Right lobe of liver (tissue), 6 donors: ENCODE measurements around the gene WNT1. TPM values are rescaled to one million over a fixed set of nuclear protein-coding genes. Genes with fewer than 3 reads are reported as not detected.

ENCODE experiments used
- ATAC-seq, 4 donors: fragments of 200-7000 bp; cut with Tn5 transposase; one replicate each; pipeline ENCODE4 v1.9.1; 2020; ENCODE audit warnings: mild to moderate bottlenecking in 4 of 4, moderate library complexity in 4 of 4
- DNase-seq, 3 donors: peaks; one replicate each; pipeline ENCODE4 v3.0.0-alpha.2; 2020
- H3K27ac ChIP-seq, 3 donors: fragments of 200-600 bp; one replicate each; pipeline ENCODE4 v1.8.0; 2022
- H3K27me3 ChIP-seq, 2 donors: fragments of 200-600 bp; one replicate each; pipeline ENCODE4 v1.8.0; 2022
- H3K36me3 ChIP-seq, 4 donors: fragments of 200-600 bp; sonication (generic) in 1 of 4; one replicate each; pipeline versions ENCODE4 v1.5.1 to v1.8.0; 2017 to 2022; ENCODE audit warnings: control low read depth in 1 of 4
- H3K4me1 ChIP-seq, 4 donors: fragments of 200-600 bp; sonication (generic) in 1 of 4; one replicate each; pipeline versions ENCODE4 v1.5.1 to v1.8.0; 2017 to 2022; ENCODE audit warnings: control low read depth in 1 of 4
- H3K4me3 ChIP-seq, 3 donors: fragments of 200-600 bp; one replicate each; pipeline ENCODE4 v1.8.0; 2022
- H3K9me3 ChIP-seq, 4 donors: fragments of 200-600 bp; sonication (generic) in 1 of 4; one replicate each; pipeline versions ENCODE4 v1.5.1 to v1.8.0; 2017 to 2022; ENCODE audit warnings: control low read depth in 1 of 4
- POLR2A ChIP-seq: fragments of 450-650 bp; IDR thresholded peaks from one replicate; pipeline ENCODE4 v1.6.1; 2017; ENCODE audit warnings: antibody characterized with exemption, mild to moderate bottlenecking
- WGBS: methylation state at CpG from one replicate; pipeline ENCODE4 v1.1.6; 2018; ENCODE audit warnings: low coverage, low lambda C conversion rate; ENCODE audit not compliant: insufficient coverage; ENCODE audit errors: missing lambda C conversion rate; 5-methylcytosine and 5-hydroxymethylcytosine counted together
- intact Hi-C, 2 donors: fragments of 100-400 bp; cut with DNase I; formaldehyde crosslinking; loops; one replicate each; pipeline versions ENCODE4 v1.11.2 to v1.14.1; 2022
- total RNA-seq, 6 experiments: library from RNA; depleted of rRNA in 2 of 6; stranded (reverse); fragments of >200 nt in 2 of 6; fragmentation: NEBNext Ultra II Directional in 3 of 6; extraction: Animal tissue kit (Norgen Biotek cat#: 25700) in 3 of 6; gene quantifications; one replicate each; pipeline versions ENCODE4 v1.1.0 to v1.2.4, GENCODE V29; 2016 to 2023
- TF ChIP-seq, protein P1 (sequence below), 4 donors: fragments of 200-600 bp in 3 of 4; fragments of 450-650 bp in 1 of 4; IDR thresholded peaks; one replicate each; pipeline versions ENCODE4 v1.5.1 to v1.8.0; 2016 to 2022; ENCODE audit warnings: antibody characterized with exemption in 4 of 4, mild to moderate bottlenecking in 2 of 4
- donor health status: DM: no; HTN: yes; CAD: no.
- donor health status: DM: no; HTN: no; CAD: no.
- donor health status: DM: no; HTN: no; CAD: no.
- donor health status: DM: no; HTN: yes; CAD: no.
- donor health status: DM: no; HTN: yes; CAD: no.

WNT1 gene
- total RNA-seq, 6 experiments from 2014 or later = not detected

DNA sequence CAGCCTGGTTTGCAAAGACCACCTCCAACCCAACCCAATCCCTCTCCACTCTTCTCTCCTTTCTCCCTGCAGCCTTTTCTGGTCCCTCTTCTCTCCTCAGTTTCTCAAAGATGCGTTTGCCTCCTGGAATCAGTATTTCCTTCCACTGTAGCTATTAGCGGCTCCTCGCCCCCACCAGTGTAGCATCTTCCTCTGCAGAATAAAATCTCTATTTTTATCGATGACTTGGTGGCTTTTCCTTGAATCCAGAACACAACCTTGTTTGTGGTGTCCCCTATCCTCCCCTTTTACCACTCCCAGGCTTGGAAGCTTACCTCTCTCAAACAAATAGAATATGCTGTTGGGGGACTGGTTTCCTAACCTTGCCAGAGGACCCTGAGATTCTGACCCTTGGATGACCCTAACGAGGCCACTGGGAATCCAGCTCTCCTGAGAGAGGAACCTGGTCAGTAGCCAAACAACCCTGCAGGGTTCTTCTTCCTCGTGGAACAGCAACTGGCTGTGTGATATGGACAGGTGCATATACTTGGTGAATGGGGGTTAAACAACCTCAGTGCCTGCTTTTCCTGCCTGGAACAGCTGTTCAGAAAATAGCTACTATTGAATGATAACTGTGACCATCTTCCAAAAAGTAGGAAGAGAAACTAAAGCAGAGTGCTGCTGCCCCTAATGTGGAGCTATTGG, 4.4 kb downstream of the WNT1 start:
- DNase-seq (no peak), ATAC-seq (no peak)
- Histone ChIP-seq H3K36me3 (no peaks in the 10 kb centered on the region), H3K27me3 (peaks cover 8 to 40% of the 10 kb centered on the region in 2 donors), H3K9me3 (no peaks in the 10 kb centered on the region), H3K27ac (no peak overlapping the region), H3K4me1 (peaks cover 4 to 34% (median 16%) of the 10 kb centered on the region in 4 donors), H3K4me3 (no peak overlapping the region)
- no peak for TF ChIP-seq POLR2A
- TF ChIP-seq, protein P1, sequence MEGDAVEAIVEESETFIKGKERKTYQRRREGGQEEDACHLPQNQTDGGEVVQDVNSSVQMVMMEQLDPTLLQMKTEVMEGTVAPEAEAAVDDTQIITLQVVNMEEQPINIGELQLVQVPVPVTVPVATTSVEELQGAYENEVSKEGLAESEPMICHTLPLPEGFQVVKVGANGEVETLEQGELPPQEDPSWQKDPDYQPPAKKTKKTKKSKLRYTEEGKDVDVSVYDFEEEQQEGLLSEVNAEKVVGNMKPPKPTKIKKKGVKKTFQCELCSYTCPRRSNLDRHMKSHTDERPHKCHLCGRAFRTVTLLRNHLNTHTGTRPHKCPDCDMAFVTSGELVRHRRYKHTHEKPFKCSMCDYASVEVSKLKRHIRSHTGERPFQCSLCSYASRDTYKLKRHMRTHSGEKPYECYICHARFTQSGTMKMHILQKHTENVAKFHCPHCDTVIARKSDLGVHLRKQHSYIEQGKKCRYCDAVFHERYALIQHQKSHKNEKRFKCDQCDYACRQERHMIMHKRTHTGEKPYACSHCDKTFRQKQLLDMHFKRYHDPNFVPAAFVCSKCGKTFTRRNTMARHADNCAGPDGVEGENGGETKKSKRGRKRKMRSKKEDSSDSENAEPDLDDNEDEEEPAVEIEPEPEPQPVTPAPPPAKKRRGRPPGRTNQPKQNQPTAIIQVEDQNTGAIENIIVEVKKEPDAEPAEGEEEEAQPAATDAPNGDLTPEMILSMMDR (IDR thresholded peaks at IDR 0.05) = no peak
- intact Hi-C loops = no loop called here
- WGBS = 40% methylated on average over 6 of the region's 6 CpGs

DNA sequence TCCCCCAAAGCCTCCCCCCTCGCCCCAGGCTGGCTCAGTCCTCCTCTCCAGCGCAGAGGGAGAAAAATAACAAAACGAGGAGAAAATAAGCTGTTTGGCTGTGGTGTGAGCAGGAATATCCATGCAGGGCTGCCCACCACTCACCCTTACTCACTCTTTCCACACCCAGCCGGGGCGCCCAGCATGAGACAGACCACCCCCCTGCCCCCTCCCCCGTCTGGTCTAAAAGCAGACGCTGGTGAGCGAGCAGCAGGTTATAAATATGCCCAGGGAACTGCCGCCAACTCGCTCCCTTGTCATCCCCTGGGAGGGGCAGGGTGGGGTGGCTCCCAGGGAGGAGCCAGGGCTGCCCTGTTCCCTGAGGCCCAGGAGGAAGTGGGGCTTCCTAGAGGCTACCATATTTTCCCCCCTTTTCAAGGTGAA, 7.4 kb downstream of the WNT1 start:
- peaks cover 0 to 9% (median 4%) of the 10 kb centered on the region in 4 donors for H3K4me1 ChIP-seq
- H3K9me3 ChIP-seq = no peaks in the 10 kb centered on the region
- DNase-seq = no peak
- H3K36me3 ChIP-seq = no peaks in the 10 kb centered on the region
- intact Hi-C loops = no loop called here
- H3K27me3 ChIP-seq = peaks cover 8 to 14% of the 10 kb centered on the region in 2 donors
- WGBS = 20% methylated on average over 1 of the region's 10 CpGs
- ATAC-seq = no peak
- TF ChIP-seq, protein P1 (IDR thresholded peaks at IDR 0.05) = no peak
- no peak for TF ChIP-seq POLR2A
- no peak overlapping the region for H3K27ac ChIP-seq
- no peak overlapping the region for H3K4me3 ChIP-seq

DNA sequence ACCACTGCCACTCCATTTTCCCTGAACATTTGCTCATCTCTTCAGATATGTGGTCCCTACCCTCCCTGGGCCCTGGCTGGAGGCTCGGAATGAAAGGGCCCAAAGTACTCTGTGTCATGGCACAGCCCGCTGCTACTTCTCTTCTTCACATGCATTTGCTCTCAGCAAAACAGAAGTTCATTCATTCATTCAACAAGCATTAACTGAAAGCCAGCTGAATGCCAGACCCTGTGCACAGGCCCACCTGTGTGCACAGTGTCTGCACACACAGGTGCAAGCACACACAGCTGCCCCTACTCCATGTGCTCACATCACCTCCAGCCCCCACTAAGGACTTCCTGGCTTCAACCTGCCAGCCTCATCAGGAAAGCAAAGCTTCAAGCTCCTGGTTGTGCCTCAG, 7.8 kb downstream of the WNT1 start:
- Histone ChIP-seq H3K9me3 (no peaks in the 10 kb centered on the region), H3K27ac (no peak overlapping the region), H3K36me3 (no peaks in the 10 kb centered on the region), H3K4me1 (peaks cover 0 to 5% (median 2%) of the 10 kb centered on the region in 4 donors), H3K4me3 (no peak overlapping the region), H3K27me3 (peaks cover 8 to 10% of the 10 kb centered on the region in 2 donors)
- WGBS = 83% methylated on average over 1 of the region's 2 CpGs
- ATAC-seq (no peak), DNase-seq (no peak)
- TF ChIP-seq, protein P1 (IDR thresholded peaks at IDR 0.05) = no peak
- no peak for TF ChIP-seq POLR2A
- intact Hi-C loops = no loop called here

DNA sequence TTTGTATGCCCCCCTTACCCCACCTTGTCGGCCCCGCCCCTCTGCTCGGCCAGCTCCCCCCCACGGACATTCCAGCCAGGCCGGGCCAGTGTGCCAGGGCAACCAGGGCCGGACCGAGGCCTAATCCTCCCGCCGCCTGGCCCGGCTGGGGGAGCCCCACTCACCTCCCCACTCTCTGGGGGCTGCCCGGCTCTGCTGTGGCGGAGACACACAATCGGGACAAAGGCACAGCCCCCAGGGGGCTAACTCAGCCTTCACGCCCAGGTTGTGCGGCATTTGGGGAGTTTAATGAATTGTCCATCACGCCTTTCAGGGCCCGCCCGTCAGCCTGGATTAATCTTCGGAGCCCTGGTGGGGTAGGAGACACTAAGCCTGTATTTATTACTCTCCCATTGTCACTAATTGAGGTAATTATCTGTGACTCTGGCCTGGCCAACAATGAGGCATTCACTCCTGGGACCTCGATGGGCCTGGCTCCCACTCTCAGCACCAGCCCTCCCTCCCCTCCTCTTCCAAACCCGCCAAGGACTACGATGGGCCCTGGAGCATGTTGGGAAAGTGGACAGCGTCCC, 8.7 kb downstream of the WNT1 start:
- TF ChIP-seq POLR2A = no peak
- TF ChIP-seq, protein P1 (IDR thresholded peaks at IDR 0.05) = no peak
- DNase-seq = no peak
- no peak for ATAC-seq
- Histone ChIP-seq H3K4me3 (no peak overlapping the region), H3K27ac (no peak overlapping the region), H3K36me3 (no peaks in the 10 kb centered on the region), H3K27me3 (peaks cover under 1% of the 10 kb centered on the region in 2 donors), H3K9me3 (no peaks in the 10 kb centered on the region), H3K4me1 (no peaks in the 10 kb centered on the region)
- intact Hi-C loops = no loop called here
- 53% methylated on average over 9 of the region's 23 CpGs for WGBS
